Endodermal cell (in vitro differentiated cells): Measurements from ENCODE around the gene PMPCB. TPM values are rescaled to one million over a fixed set of nuclear protein-coding genes. Genes with fewer than 3 reads are reported as not detected.

ENCODE experiments used
- DNase-seq: peaks from one replicate; pipeline ENCODE4 v3.0.0-alpha.2; 2017
- H3K27ac ChIP-seq: 2 replicates; pipeline ENCODE4 v1.5.1; 2013; ENCODE audit warnings: mild to moderate bottlenecking, low read depth, low read length, moderate library complexity
- H3K27me3 ChIP-seq: 2 replicates; pipeline ENCODE4 v1.6.1; 2013; ENCODE audit warnings: mild to moderate bottlenecking, low read length, moderate library complexity; ENCODE audit not compliant: insufficient read depth, control insufficient read depth, poor library complexity, severe bottlenecking
- H3K36me3 ChIP-seq: 2 replicates; pipeline ENCODE4 v1.7.0; 2013; ENCODE audit warnings: mild to moderate bottlenecking, low read length, moderate library complexity; ENCODE audit not compliant: control insufficient read depth, insufficient read depth
- H3K4me1 ChIP-seq: one replicate; pipeline ENCODE4 v1.7.0; 2013; ENCODE audit warnings: low read length; ENCODE audit not compliant: control insufficient read depth, insufficient read depth
- H3K4me3 ChIP-seq: 2 replicates; pipeline ENCODE4 v1.5.1; 2013; ENCODE audit warnings: mild to moderate bottlenecking, low read length, moderate library complexity
- H3K9ac ChIP-seq: 2 replicates; pipeline ENCODE4 v1.6.1; 2013; ENCODE audit warnings: mild to moderate bottlenecking, low read length, moderate library complexity; ENCODE audit not compliant: poor library complexity, severe bottlenecking; ENCODE audit errors: extremely low read depth
- H3K9me3 ChIP-seq: 2 replicates; pipeline ENCODE4 v1.6.1; 2013; ENCODE audit warnings: mild to moderate bottlenecking, low read length, moderate library complexity; ENCODE audit not compliant: control insufficient read depth
- H3K27ac Mint-ChIP-seq: 2 replicates; pipeline ENCODE4 v1.8.0; 2020; ENCODE audit warnings: mixed read lengths
- H3K27me3 Mint-ChIP-seq: 2 replicates; pipeline ENCODE4 v1.8.0; 2021; ENCODE audit warnings: mild to moderate bottlenecking, mixed read lengths; ENCODE audit not compliant: insufficient read depth
- H3K36me3 Mint-ChIP-seq: 2 replicates; pipeline ENCODE4 v1.8.0; 2020; ENCODE audit warnings: low read depth, mixed read lengths
- H3K4me1 Mint-ChIP-seq: 2 replicates; pipeline ENCODE4 v1.8.0; 2020; ENCODE audit warnings: mixed read lengths
- H3K4me3 Mint-ChIP-seq: 2 replicates; pipeline ENCODE4 v1.8.0; 2020; ENCODE audit warnings: mild to moderate bottlenecking, moderate library complexity, mixed read lengths
- H3K9me3 Mint-ChIP-seq: 2 replicates; pipeline ENCODE4 v1.8.0; 2020; ENCODE audit warnings: mild to moderate bottlenecking, mixed read lengths
- WGBS, 2 experiments: methylation state at CpG; one replicate each; pipeline versions ENCODE4 v1.1.5 to v1.1.7; 2013; ENCODE audit warnings: missing lambda C conversion rate in 2 of 2, mixed read lengths in 1 of 2; ENCODE audit not compliant: insufficient coverage in 1 of 2, insufficient read length in 1 of 2; 5-methylcytosine and 5-hydroxymethylcytosine counted together
- total RNA-seq, 2 donors: library from RNA; stranded (reverse); fragmentation: NEBNext Ultra II Directional in 1 of 2; extraction: Animal tissue kit (Norgen Biotek cat#: 25700) in 1 of 2; gene quantifications; 2 replicates in 1 of 2; 3 replicates in 1 of 2; pipeline ENCODE4 v1.2.1, GENCODE V29; 2021
- TF ChIP-seq, protein P1 (sequence below): fragments of 200-600 bp; sonication (generic); conservative IDR thresholded peaks from 2 replicates; pipeline ENCODE4 v1.5.0; 2021; ENCODE audit warnings: antibody characterized with exemption, mild to moderate bottlenecking

The PMPCB gene
- total RNA-seq, 2 donors from 2014 or later: 63.9 to 75.2 TPM

DNA sequence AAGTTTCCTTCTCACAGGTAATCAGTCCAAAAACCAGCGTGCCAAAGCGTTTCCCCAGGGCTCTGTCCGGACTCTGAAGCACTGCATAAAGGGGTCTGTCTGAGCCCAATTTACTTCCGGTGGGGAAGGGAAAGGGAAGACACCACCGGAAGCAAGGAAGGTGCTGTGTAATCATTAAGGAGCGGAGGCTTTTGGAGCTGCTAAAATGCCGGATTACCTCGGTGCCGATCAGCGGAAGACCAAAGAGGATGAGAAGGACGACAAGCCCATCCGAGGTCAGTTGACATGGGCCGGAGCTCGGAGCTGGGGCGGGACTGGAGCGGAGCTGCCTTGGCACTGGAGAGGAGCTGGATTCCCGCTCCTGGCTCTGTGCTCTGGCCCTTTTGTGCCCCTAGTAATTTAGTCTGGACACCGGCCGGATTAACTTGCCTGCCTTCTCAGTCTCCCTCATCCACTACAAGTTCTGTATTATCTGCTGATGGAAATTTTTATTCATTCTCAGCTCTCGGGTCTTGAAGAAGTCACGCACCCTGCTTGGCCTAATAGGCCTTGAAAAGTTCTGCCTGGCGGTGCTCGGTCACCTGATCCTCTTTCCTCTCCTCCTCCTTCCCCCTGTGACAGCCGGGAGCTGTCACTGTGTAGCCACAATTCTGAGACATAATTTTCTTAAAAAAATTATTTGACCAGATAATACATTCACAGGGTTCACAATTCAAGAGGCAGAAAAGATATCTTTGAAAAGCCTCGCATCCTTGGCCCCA, 50.5 kb downstream of the PMPCB start, which contains the start of gene PSMC2:
PSMC2 (plus strand) TSS at position 137 of the 761 bp plus-strand sequence; CDS start at position 206, 69 bp downstream.
- H3K36me3 Mint-ChIP-seq: peaks cover 8% of the 10 kb centered on the region
- H3K27me3 Mint-ChIP-seq: no peaks in the 10 kb centered on the region
- peak within 1 kb of the TSS; percentile 92 for H3K4me3 ChIP-seq
- H3K27me3 ChIP-seq: no peaks in the 10 kb centered on the region
- peak within 1 kb of the TSS; percentile 99 for H3K4me3 Mint-ChIP-seq
- H3K27ac Mint-ChIP-seq: peak within 1 kb of the TSS; percentile 99
- H3K27ac ChIP-seq: peak within 1 kb of the TSS; percentile 50
- no peaks in the 10 kb centered on the region for H3K9me3 ChIP-seq
- peaks cover 19% of the 10 kb centered on the region for H3K36me3 ChIP-seq
- DNase-seq: peak; percentile 91
- no peaks in the 10 kb centered on the region for H3K9me3 Mint-ChIP-seq
- no peaks in the 10 kb centered on the region for H3K4me1 ChIP-seq
- TF ChIP-seq, protein P1, sequence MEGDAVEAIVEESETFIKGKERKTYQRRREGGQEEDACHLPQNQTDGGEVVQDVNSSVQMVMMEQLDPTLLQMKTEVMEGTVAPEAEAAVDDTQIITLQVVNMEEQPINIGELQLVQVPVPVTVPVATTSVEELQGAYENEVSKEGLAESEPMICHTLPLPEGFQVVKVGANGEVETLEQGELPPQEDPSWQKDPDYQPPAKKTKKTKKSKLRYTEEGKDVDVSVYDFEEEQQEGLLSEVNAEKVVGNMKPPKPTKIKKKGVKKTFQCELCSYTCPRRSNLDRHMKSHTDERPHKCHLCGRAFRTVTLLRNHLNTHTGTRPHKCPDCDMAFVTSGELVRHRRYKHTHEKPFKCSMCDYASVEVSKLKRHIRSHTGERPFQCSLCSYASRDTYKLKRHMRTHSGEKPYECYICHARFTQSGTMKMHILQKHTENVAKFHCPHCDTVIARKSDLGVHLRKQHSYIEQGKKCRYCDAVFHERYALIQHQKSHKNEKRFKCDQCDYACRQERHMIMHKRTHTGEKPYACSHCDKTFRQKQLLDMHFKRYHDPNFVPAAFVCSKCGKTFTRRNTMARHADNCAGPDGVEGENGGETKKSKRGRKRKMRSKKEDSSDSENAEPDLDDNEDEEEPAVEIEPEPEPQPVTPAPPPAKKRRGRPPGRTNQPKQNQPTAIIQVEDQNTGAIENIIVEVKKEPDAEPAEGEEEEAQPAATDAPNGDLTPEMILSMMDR: no peak
- peak within 1 kb of the TSS; percentile 89 for H3K9ac ChIP-seq
- WGBS, 2 experiments: 0% methylated on average over 12 to 25 of the region's 25 CpGs
- peaks cover 20% of the 10 kb centered on the region for H3K4me1 Mint-ChIP-seq

DNA sequence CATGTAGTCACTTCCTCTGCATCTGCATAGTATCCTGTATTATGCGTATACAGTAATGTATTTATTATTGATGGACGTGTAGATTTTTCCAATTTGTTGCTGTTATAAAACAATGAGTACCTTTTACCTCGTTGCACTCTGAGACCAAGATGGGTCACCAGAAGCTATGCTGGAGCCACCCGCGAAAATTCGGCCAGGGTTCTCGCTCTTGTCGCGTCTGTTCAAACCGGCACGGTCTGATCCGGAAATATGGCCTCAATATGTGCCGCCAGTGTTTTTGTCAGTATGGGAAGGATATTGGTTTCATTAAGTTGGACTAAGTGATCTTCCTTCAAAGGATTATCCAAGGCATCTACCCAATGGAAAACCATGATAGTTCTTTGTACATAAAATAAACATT, 51.2 kb downstream of the PMPCB start:
- H3K4me3 Mint-ChIP-seq: peak overlapping the region; percentile 99
- peak overlapping the region; percentile 92 for H3K4me3 ChIP-seq
- 6 to 19% methylated on average over 2 to 13 of the region's 13 CpGs for WGBS, 2 experiments
- H3K4me1 Mint-ChIP-seq: peaks cover 20% of the 10 kb centered on the region
- no peaks in the 10 kb centered on the region for H3K9me3 Mint-ChIP-seq
- no peaks in the 10 kb centered on the region for H3K4me1 ChIP-seq
- TF ChIP-seq, protein P1: no peak
- H3K27me3 Mint-ChIP-seq: no peaks in the 10 kb centered on the region
- H3K27ac Mint-ChIP-seq: peak overlapping the region; percentile 22
- H3K9me3 ChIP-seq: no peaks in the 10 kb centered on the region
- H3K9ac ChIP-seq: peak overlapping the region; percentile 89
- no peak for DNase-seq
- H3K36me3 ChIP-seq: peaks cover 26% of the 10 kb centered on the region
- H3K27me3 ChIP-seq: no peaks in the 10 kb centered on the region
- no peak overlapping the region for H3K27ac ChIP-seq
- H3K36me3 Mint-ChIP-seq: peaks cover 9% of the 10 kb centered on the region

DNA sequence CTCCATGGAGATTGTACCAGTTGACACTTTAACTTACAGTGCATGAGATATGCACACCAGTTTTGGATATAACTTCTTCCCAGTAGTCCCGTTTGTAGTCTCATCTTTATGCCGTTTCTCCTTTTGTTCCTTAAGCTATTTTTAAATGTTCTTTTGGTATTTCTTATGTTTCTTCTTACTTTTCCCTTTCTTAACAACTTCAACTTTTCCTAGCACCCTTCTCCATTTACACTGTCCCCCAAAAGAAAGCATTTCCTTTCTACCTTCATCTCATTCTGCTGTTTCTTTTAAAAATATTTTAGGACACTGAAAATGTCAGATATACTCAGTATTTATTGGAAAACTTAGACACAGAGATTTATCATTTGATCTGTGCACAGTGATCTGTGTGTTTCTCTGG, 51.7 kb downstream of the PMPCB start:
- no peak for DNase-seq
- peak overlapping the region; percentile 99 for H3K4me3 Mint-ChIP-seq
- Histone ChIP-seq H3K36me3 (peaks cover 31% of the 10 kb centered on the region), H3K4me1 (no peaks in the 10 kb centered on the region), H3K4me3 (peak overlapping the region; percentile 92), H3K9ac (no peak overlapping the region), H3K27ac (no peak overlapping the region), H3K27me3 (no peaks in the 10 kb centered on the region), H3K9me3 (no peaks in the 10 kb centered on the region)
- WGBS, 2 experiments: 91% methylated on average over 2 of the region's 2 CpGs; no CpG with 5 or more reads in 1 of the 2 experiments
- H3K27me3 Mint-ChIP-seq: no peaks in the 10 kb centered on the region
- peaks cover 20% of the 10 kb centered on the region for H3K4me1 Mint-ChIP-seq
- H3K27ac Mint-ChIP-seq: no peak overlapping the region
- no peaks in the 10 kb centered on the region for H3K9me3 Mint-ChIP-seq
- TF ChIP-seq, protein P1: no peak
- H3K36me3 Mint-ChIP-seq: peaks cover 9% of the 10 kb centered on the region
